Measurements from ENCODE around the gene UBE2L5. TPM values are rescaled to one million over a fixed set of nuclear protein-coding genes. Genes with fewer than 3 reads are reported as not detected.

UBE2L5 gene
- total RNA-seq, 2 experiments from 2014 or later = 0.20 TPM; not detected in 1

DNA sequence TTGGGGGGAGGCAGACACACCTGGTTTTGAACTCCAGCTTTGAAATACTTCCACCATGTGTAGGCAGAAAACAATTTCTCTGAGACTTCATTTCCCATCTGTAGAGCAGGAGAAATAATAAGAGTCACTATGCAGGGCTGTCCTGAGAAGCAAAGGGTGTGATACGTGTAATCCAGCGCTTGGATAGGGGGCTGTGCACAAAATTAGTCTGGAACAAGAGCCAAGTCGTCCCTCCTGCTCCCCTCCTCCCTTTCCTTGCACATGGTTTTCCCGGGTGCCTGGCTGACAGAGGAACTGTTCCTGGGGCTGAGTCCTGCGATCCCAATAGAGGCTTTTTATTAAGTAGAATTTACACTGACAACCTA lies 29.6 kb upstream of the UBE2L5 start:
- no peak for DNase-seq
- Mint-ChIP-seq H3K4me3 (no peak overlapping the region), H3K27ac (no peak overlapping the region), H3K27me3 (no peaks in the 10 kb centered on the region), H3K4me1 (peaks cover 45% of the 10 kb centered on the region), H3K36me3 (ENCODE audit: low read depth) (no peaks in the 10 kb centered on the region), H3K9me3 (no peaks in the 10 kb centered on the region)
- POLR2A ChIA-PET = interaction anchor here (1.3 to 9.7 kb wide), 5 partner anchors 14 to 73 kb away, joined by 3 to 265 read pairs (median 32); partner anchors contain the start of genes HMGB1 and UBE2L5
- CTCF ChIA-PET = interaction anchor here (0.8 to 1.6 kb wide), 4 partner anchors 12 to 260 kb away, joined by 3 to 4 read pairs (median 4); no protein-coding TSS in a partner anchor

DNA sequence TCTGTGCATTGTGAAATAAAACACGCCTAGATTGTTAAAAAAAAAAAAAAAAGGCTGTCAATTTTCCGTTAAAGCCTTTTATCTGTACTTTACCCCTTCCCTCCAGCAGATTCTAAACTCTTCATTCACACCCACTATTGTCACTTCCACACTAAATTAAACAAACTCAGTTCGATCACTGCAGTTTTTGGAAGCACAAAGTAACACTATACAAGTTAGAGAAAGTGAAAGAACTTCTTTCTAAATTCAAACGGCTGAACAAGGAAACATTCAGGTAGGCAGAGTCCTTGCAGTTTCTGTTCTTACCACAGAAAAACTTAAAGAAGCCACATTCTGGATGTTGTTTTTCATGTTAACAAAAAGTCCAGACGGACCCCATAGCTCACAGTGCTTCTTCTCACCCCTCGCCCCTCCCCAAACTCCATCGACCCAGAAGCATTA lies 27.5 kb upstream of the UBE2L5 start:
- no peak for DNase-seq
- H3K4me1 Mint-ChIP-seq = peaks cover 28% of the 10 kb centered on the region
- H3K36me3 Mint-ChIP-seq (ENCODE audit: low read depth) = no peaks in the 10 kb centered on the region
- no peaks in the 10 kb centered on the region for H3K9me3 Mint-ChIP-seq
- peak overlapping the region; percentile 98 for H3K27ac Mint-ChIP-seq
- POLR2A ChIA-PET = interaction anchor here (0.9 to 9.7 kb wide), 25 partner anchors 10 to 545 kb away, joined by 3 to 265 read pairs (median 4); partner anchors contain the start of genes HMGB1, UBE2L5, UBL3 and USPL1
- peak overlapping the region; percentile 83 for H3K4me3 Mint-ChIP-seq
- CTCF ChIA-PET = interaction anchor here (0.7 to 3.7 kb wide), 11 partner anchors 10 to 280 kb away, joined by 3 to 28 read pairs (median 5); partner anchors contain the start of gene KATNAL1
- no peaks in the 10 kb centered on the region for H3K27me3 Mint-ChIP-seq

DNA sequence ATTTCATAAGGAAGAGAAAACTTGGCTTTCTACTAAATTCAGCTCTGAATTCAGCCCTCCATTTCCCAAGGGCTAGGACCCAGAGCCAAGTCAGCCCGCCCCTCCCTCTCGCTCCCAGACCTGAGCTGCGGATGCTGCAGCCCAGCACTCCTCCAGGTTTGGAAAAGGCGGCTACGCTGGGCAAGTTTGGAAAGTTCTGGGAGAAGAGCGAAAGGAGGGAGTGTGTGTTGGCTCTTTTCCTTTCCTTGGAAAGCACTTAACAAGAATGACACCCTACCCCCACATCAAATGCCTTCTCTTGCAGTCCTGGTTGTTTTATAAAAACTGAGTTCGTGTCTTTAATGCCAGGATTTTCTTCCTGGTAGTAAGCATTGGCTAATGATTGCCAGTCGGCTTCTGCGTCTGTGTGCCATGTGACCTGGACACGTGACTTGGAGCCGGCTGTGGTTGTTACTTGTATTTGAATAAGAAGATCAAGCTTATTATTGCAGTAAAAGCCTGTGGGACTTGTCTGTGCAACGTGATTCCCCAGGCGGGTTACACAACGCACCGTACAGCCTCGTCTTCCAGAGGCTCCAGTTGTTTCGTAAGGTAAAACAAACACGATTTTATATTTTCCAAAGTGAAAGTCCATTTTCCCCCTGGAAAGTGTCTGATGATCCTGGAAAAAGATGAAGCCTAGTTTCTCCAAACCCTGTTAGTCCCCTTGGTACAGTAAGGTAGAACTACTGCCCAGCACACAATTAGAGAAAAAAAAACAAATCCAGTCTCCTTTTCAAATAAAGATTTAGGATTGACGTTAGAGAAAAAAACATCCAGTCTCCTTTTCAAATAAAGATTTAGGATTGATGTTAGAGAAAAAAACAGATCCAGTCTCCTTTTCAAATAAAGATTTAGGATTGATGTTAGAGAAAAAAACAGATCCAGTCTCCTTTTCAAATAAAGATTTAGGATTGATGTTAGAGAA lies 26.8 kb upstream of the UBE2L5 start:
- Mint-ChIP-seq H3K36me3 (ENCODE audit: low read depth) (no peaks in the 10 kb centered on the region), H3K4me1 (peaks cover 26% of the 10 kb centered on the region), H3K27me3 (no peaks in the 10 kb centered on the region), H3K9me3 (no peaks in the 10 kb centered on the region), H3K4me3 (peak overlapping the region; percentile 83), H3K27ac (peak overlapping the region; percentile 98)
- peak; percentile 84 for DNase-seq
- ChIA-PET POLR2A (interaction anchor here (0.6 to 9.7 kb wide), 27 partner anchors 10 to 545 kb away, joined by 3 to 265 read pairs (median 4); partner anchors contain the start of genes HMGB1, UBE2L5, UBL3 and USPL1), CTCF (interaction anchor here (0.7 to 3.7 kb wide), 10 partner anchors 10 to 281 kb away, joined by 3 to 28 read pairs (median 6); partner anchors contain the start of gene KATNAL1)

- POLR2A ChIA-PET = interaction anchor here (1.2 to 9.7 kb wide), 6 partner anchors 10 to 69 kb away, joined by 3 to 265 read pairs (median 27); partner anchors contain the start of gene HMGB1
- DNase-seq = no peak
- H3K9me3 Mint-ChIP-seq = no peaks in the 10 kb centered on the region
- H3K36me3 Mint-ChIP-seq (ENCODE audit: low read depth) = no peaks in the 10 kb centered on the region
- no peak overlapping the region for H3K27ac Mint-ChIP-seq
- H3K4me1 Mint-ChIP-seq = peaks cover 26% of the 10 kb centered on the region
- CTCF ChIA-PET = interaction anchor here (0.6 to 3.7 kb wide), 3 partner anchors 11 to 22 kb away, joined by 3 to 28 read pairs (median 9); no protein-coding TSS in a partner anchor
- H3K27me3 Mint-ChIP-seq = no peaks in the 10 kb centered on the region
- H3K4me3 Mint-ChIP-seq = no peak overlapping the region
Measured at GRCh38 chr13:30396434-30397075, 25.7 kb upstream of the UBE2L5 start.

- no peaks in the 10 kb centered on the region for H3K9me3 Mint-ChIP-seq
- no peaks in the 10 kb centered on the region for H3K36me3 Mint-ChIP-seq (ENCODE audit: low read depth)
- ChIA-PET POLR2A (no interaction called here), CTCF (interaction anchor here (1.0 kb wide), 1 partner anchor 92 kb away, joined by 3 read pairs; the partner anchor contains the start of gene KATNAL1)
- no peaks in the 10 kb centered on the region for H3K27me3 Mint-ChIP-seq
- DNase-seq = no peak
- no peak overlapping the region for H3K27ac Mint-ChIP-seq
- H3K4me1 Mint-ChIP-seq = peaks cover 23% of the 10 kb centered on the region
- no peak overlapping the region for H3K4me3 Mint-ChIP-seq
Measured at GRCh38 chr13:30398601-30399072, 23.7 kb upstream of the UBE2L5 start.

DNA sequence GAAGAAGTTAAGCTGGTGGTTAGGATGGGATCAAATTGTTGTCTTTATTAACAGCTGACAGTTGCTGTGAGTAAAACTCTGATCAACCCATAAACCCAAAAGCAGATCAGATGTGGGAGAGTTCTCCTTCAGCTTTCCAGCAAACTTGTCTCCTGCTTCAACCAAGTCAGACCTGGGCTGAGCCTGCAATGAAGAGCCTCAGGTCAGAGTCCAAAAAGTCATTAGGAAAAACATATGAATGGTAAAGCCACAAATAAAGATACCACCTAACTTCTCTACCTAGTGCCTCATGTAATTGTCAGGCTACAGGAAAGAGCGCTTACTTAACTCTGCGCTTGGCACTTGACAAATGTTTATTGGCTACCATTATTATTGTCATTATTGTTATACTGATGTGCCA lies 21.9 kb upstream of the UBE2L5 start:
- no peak for DNase-seq
- Mint-ChIP-seq H3K4me1 (peaks cover 12% of the 10 kb centered on the region), H3K4me3 (no peak overlapping the region), H3K27me3 (no peaks in the 10 kb centered on the region), H3K27ac (no peak overlapping the region), H3K36me3 (ENCODE audit: low read depth) (no peaks in the 10 kb centered on the region), H3K9me3 (no peaks in the 10 kb centered on the region)
- ChIA-PET POLR2A (interaction anchor here (0.7 kb wide), 1 partner anchor 9 kb away, joined by 3 read pairs; no protein-coding TSS in a partner anchor), CTCF (interaction anchor here (1.2 kb wide), 1 partner anchor 8 kb away, joined by 4 read pairs; no protein-coding TSS in a partner anchor)

- DNase-seq = no peak
- no peaks in the 10 kb centered on the region for H3K9me3 Mint-ChIP-seq
- no peak overlapping the region for H3K27ac Mint-ChIP-seq
- ChIA-PET POLR2A (interaction anchor here (1.4 kb wide), 1 partner anchor 95 kb away, joined by 3 read pairs; no protein-coding TSS in a partner anchor), CTCF (no interaction called here)
- H3K27me3 Mint-ChIP-seq = peaks cover 2% of the 10 kb centered on the region
- no peak overlapping the region for H3K4me3 Mint-ChIP-seq
- peaks cover 3% of the 10 kb centered on the region for H3K4me1 Mint-ChIP-seq
- no peaks in the 10 kb centered on the region for H3K36me3 Mint-ChIP-seq (ENCODE audit: low read depth)
Measured at GRCh38 chr13:30401347-30401746, 20.9 kb upstream of the UBE2L5 start.

DNA sequence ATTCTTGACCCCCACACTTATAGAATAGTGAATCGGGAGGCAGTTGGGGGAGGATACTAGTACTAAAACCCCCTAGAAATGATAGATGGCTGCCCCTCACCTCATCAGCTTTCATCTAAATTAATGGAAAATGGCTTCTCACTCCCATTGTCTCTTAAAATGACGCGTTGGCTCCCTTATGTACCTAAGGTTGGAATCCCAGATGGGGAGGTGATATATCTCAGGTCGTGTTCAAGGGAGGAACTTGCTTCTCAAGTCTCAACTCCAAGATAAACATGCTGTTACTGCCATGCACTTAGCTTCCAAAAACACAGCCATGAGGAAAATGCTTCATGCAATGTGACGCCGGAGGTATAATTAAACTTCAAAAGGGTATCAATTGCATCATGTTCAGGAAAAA lies 18.8 kb upstream of the UBE2L5 start:
- Mint-ChIP-seq H3K4me1 (peaks cover 9% of the 10 kb centered on the region), H3K27me3 (peaks cover 8% of the 10 kb centered on the region), H3K36me3 (ENCODE audit: low read depth) (no peaks in the 10 kb centered on the region), H3K27ac (no peak overlapping the region), H3K9me3 (no peaks in the 10 kb centered on the region), H3K4me3 (no peak overlapping the region)
- ChIA-PET CTCF (no interaction called here), POLR2A (no interaction called here)
- DNase-seq = no peak

DNA sequence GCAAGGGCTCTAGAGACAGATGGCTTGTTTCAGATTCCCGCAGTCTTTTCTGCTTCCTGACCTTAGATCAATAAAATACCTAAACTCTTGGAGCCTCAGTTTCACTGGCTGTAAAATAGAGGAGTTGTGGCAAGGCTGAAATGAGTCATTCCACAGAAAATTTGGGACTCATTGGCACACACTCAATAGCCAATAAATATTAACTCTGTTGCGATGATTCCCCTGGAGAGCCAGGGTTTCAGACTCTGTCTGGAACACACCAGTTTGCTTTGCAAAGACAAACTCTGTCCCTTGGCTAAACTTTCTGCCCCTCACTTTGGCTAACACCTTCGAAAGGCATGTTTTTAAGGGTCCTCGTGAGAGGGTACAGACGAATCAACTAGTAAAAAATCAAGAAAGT lies 18.1 kb upstream of the UBE2L5 start:
- peaks cover 15% of the 10 kb centered on the region for H3K4me1 Mint-ChIP-seq
- no peaks in the 10 kb centered on the region for H3K36me3 Mint-ChIP-seq (ENCODE audit: low read depth)
- no peak overlapping the region for H3K4me3 Mint-ChIP-seq
- ChIA-PET POLR2A (interaction anchor here (4.7 kb wide), 1 partner anchor 10 kb away, joined by 40 read pairs; no protein-coding TSS in a partner anchor), CTCF (interaction anchor here (0.6 to 2.2 kb wide), 3 partner anchors 10 to 830 kb away, joined by 4 to 6 read pairs (median 5); no protein-coding TSS in a partner anchor)
- H3K27me3 Mint-ChIP-seq = peaks cover 8% of the 10 kb centered on the region
- no peak overlapping the region for H3K27ac Mint-ChIP-seq
- no peaks in the 10 kb centered on the region for H3K9me3 Mint-ChIP-seq
- no peak for DNase-seq

DNA sequence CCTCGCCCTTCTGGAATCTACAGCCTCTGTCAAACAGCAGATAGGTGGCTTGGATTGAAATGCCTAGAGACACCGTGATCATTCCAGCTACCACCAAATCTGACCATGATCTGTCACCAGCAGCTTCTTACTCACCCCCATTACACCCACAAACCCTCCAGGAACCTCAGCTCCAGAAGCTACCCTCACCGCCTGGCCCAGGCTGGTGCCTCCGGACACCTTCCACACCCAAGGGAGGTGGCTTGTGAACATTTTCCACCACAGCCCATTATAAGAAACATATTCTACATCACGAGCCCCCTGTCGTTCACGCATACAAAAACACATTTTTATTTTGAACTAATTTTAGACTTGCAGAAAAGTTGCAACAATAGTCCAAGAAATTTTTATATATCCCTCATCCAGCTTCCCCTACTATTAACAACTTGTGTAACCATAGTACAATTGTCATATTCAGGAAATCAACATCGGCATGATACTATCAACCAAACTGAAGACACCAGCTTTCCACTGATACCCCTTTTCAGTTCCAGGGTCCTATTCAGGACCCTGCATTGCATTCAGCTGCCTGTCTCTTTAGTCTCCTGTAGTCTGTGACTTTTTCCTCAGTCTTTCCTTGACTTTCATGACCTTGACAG lies 15.4 kb upstream of the UBE2L5 start:
- Mint-ChIP-seq H3K27ac (no peak overlapping the region), H3K4me1 (peaks cover 29% of the 10 kb centered on the region), H3K36me3 (ENCODE audit: low read depth) (no peaks in the 10 kb centered on the region), H3K9me3 (no peaks in the 10 kb centered on the region), H3K4me3 (no peak overlapping the region), H3K27me3 (peaks cover 11% of the 10 kb centered on the region)
- ChIA-PET CTCF (interaction anchor here (0.7 to 2.1 kb wide), 10 partner anchors 11 to 394 kb away, joined by 3 to 9 read pairs (median 4); partner anchors contain the start of gene KATNAL1), POLR2A (interaction anchor here (1.9 to 4.7 kb wide), 5 partner anchors 13 to 59 kb away, joined by 9 to 40 read pairs (median 10); partner anchors contain the start of gene HMGB1)
- DNase-seq = no peak

- ChIA-PET CTCF (interaction anchor here (0.6 to 1.8 kb wide), 10 partner anchors 9 to 276 kb away, joined by 3 to 9 read pairs (median 4); partner anchors contain the start of gene UBE2L5), POLR2A (interaction anchor here (0.9 to 4.7 kb wide), 10 partner anchors 10 to 208 kb away, joined by 3 to 40 read pairs (median 8); partner anchors contain the start of genes HMGB1, UBE2L5 and USPL1)
- Mint-ChIP-seq H3K4me1 (peaks cover 29% of the 10 kb centered on the region), H3K36me3 (ENCODE audit: low read depth) (no peaks in the 10 kb centered on the region), H3K27ac (peak overlapping the region; percentile 31), H3K9me3 (no peaks in the 10 kb centered on the region), H3K4me3 (peak overlapping the region; percentile 44), H3K27me3 (peaks cover 11% of the 10 kb centered on the region)
- DNase-seq = peak; percentile 93
Measured at GRCh38 chr13:30408319-30409101, 13.8 kb upstream of the UBE2L5 start.

Data from activated CD4-positive, alpha-beta memory T cell treated with anti-CD3 and anti-CD28 coated beads, Interleukin-2, amount 10 ng/mL, durations not matched to agents 7 days and 5 days (primary cell).